ENCODE measurements around the gene MKNK2.

The MKNK2 gene

DNA sequence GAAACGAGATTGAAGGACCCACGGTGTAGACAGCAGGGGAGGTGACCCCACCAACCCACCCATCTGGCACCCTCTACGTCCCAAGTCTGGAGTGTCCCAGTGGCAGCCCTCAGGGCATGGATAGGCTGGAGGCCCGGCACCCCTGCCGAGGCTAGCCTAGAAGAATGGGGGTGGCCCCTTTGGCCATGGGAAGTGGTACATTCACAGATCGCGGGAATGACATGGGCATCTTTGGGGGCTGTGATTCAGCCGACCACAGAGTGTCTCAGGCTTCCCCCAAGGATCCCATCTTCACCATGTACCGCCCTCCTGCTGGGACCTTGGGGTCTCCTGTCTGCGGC lies 11.3 kb upstream of the MKNK2 start:
- H3K4me3 ChIP-seq, result peak overlapping the region; percentile 97
- no peaks in the 10 kb centered on the region for H3K36me3 ChIP-seq (ENCODE audit: insufficient read depth, low read length)
- no peak for DNase-seq (ENCODE audit: low read depth, low spot score)
- TF ChIP-seq EZH2 (IDR thresholded peaks at IDR 0.05) (no peak), FOXP2 (optimal IDR thresholded peaks at IDR 0.05; ENCODE audit: control extremely low read depth, extremely low read length, insufficient read depth) (no peak)
- peak overlapping the region; percentile 93 for H3K27ac ChIP-seq
- no peaks in the 10 kb centered on the region for H3K9me3 ChIP-seq (ENCODE audit: low read depth, low read length)
- H3K9ac ChIP-seq (ENCODE audit: insufficient read length), result peak overlapping the region; percentile 88

DNA sequence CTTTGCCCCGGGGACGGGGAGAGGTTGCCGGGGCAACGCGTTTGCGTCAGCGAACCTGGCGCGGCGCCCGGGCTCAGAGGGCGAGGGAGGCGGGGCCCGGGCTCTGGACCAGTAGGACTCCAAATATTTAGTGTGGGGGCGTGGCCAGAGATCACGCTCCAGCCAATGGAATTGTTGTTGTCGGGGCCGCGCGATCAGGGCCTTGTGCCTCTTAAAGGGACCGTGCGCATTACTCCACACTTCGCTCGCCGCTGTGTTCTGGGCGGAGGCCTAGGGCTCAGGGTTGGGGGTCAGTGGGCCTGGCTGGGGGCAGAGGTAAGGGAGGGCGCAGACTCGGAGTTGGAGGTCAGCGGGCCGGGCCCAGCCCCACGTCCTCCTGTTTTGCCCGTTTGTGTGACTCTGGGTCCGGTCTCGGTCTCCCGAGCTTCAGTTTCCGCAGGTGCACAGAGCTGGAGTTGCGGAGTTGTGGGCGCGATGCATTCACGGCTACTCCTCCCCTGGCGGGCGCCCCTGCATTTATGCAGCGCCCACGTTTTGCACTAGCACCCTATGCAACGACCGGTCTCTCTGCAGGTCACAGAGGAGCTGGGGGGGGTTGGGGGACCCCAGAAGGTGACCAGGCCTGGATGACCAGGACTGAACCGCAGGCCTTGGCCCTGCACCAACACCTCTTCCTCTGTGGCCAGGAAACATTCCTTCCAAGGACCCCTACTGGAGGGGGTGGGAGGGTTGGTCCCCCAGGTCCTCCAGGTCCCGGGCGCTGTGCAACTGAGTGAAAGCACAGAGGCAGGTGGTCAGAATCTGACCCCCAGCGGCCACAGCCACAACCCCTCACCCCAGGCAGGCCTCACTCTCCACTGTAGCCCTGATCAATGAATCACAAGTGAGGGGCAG lies 10.7 kb upstream of the MKNK2 start:
- TF ChIP-seq POLR2AphosphoS5 (IDR thresholded peaks at IDR 0.05; ENCODE audit: borderline replicate concordance, low read depth, low read length), result peak; percentile 90
- TF ChIP-seq EZH2 (IDR thresholded peaks at IDR 0.05), result no peak
- peak; percentile 93 for DNase-seq (ENCODE audit: low read depth, low spot score)
- peak overlapping the region; percentile 96 for H3K9ac ChIP-seq (ENCODE audit: insufficient read length)
- no peaks in the 10 kb centered on the region for H3K36me3 ChIP-seq (ENCODE audit: insufficient read depth, low read length)
- H3K9me3 ChIP-seq (ENCODE audit: low read depth, low read length), result no peaks in the 10 kb centered on the region
- peak overlapping the region; percentile 96 for H3K27ac ChIP-seq
- H3K4me3 ChIP-seq, result peak overlapping the region; percentile 97

DNA sequence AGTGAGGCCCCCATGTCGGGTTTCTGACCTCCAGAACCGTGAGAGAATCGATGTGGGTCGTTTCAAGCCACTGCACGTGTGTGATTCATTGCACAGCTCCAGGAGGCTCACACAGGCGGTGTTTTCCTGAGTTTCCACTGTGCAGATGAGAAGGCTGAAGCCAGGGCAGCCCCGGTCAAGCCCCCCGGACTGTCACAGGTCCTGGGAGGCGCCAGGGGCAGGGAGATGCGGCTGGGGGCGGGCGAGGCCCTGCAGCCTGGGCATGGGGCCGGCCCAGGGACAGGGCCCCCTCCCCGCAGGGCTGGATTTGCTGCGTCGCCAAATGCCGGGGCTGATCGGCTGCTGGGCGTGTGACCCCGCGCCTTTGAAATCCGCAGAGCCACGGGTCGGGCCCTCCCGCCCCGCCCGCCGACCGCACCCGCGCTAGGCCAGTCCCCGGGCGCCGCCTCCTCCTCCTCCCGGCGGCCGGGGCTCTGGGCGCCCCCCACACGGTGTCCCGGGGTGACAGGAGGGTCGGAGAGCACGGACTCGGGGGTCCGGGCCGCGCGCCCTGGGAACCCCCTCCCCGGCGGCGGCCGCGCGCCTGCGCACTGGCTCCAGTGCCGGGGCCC lies 9.9 kb upstream of the MKNK2 start:
- H3K9ac ChIP-seq (ENCODE audit: insufficient read length), result peak overlapping the region; percentile 96
- no peak for DNase-seq (ENCODE audit: low read depth, low spot score)
- TF ChIP-seq EZH2 (IDR thresholded peaks at IDR 0.05) (no peak), POLR2AphosphoS5 (IDR thresholded peaks at IDR 0.05; ENCODE audit: borderline replicate concordance, low read depth, low read length) (0 out of 2 replicates have a peak, but pooled peaks have one; percentile 44)

DNA sequence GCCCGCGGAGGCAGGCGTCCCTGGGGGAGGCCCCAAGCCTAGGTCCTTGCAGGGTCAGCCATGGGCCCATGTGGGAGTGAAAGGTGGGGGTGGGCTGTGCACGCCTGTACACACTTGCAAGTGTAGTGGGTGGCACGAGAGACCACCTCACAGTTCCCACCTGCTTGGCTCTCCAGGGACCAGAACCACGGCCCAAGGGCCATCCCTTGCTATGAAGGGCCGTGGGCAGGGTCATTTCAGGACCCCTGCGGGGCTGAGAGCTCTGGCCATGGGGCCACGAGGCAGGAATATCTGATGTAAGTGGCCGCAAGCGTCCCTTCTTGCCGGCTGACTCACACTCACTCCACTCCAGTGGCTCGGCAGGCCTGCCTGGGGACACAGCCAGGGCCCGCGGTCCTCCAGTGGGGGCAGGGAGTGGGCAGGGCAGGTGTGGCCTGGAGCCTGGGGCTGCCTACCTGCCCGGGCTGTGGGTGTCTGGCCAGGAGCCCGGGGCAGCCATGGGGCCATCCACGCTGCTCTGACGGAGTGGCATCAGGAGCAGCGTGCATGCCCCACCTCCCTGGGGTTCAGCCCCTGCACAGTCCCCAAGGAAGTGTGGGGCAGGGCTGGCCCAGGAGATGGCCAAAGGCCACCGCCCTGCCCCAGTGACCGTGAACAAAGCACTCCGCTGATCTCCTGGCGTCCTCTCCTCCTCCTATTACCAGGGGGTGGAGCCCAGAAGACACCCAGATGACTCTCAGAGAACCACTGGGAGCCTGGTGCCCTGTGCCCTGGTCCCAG lies 8.6 kb upstream of the MKNK2 start:
- no peak for TF ChIP-seq FOXP2 (optimal IDR thresholded peaks at IDR 0.05; ENCODE audit: control extremely low read depth, extremely low read length, insufficient read depth)
- TF ChIP-seq POLR2AphosphoS5 (IDR thresholded peaks at IDR 0.05; ENCODE audit: borderline replicate concordance, low read depth, low read length), result no peak
- no peak for TF ChIP-seq EZH2 (IDR thresholded peaks at IDR 0.05)
- no peaks in the 10 kb centered on the region for H3K9me3 ChIP-seq (ENCODE audit: low read depth, low read length)
- H3K27ac ChIP-seq, result peak overlapping the region; percentile 96
- H3K4me3 ChIP-seq, result no peak overlapping the region
- no peaks in the 10 kb centered on the region for H3K36me3 ChIP-seq (ENCODE audit: insufficient read depth, low read length)
- no peak for DNase-seq (ENCODE audit: low read depth, low spot score)
- H3K9ac ChIP-seq (ENCODE audit: insufficient read length), result peak overlapping the region; percentile 20

More for the DNA sequence above, 9.9 kb upstream of the MKNK2 start:
- peak overlapping the region; percentile 96 for H3K27ac ChIP-seq
- peak overlapping the region; percentile 97 for H3K4me3 ChIP-seq
- H3K9me3 ChIP-seq (ENCODE audit: low read depth, low read length), result no peaks in the 10 kb centered on the region
- no peaks in the 10 kb centered on the region for H3K36me3 ChIP-seq (ENCODE audit: insufficient read depth, low read length)

DNA sequence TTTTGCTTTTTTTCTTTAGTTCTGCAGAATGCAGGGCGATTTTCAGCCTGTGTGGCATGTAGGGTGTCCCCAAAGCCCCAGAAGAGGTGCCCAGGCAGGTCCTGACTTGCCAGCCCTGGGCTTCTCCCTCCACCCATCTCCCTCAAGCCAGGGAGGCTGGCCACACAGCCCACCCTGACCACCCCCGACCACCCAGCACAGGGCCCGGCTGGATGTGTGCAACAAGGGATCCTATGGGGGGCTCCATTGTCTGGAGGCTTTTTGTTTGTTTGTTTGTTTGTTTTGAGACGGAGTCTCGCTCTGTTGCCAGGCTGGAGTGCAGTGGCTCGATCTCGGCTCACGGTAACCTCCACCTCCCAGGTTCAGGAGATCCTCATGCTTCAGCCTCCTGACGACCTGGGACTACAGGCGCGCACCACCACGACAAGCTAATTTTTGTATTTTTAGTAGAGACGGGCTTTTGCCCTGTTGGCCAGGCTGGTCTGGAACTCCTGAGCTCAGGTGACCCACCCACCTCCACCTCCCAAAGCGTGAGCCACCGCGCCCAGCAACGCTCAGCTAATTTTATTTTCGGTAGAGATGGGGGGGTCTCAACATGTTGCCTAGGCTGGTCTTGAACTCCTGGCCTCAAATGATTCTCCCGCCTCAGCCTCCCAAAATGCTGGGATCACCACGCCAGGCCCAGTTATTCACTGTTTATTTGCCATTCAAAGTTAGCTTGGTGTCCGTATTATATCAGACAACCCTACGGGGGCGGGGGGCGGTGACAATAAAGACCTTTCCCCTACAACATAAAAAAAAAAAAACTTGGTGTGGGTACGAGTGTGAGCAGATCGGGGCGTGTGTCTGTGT lies 7.8 kb upstream of the MKNK2 start:
- H3K4me3 ChIP-seq, result no peak overlapping the region

DNA sequence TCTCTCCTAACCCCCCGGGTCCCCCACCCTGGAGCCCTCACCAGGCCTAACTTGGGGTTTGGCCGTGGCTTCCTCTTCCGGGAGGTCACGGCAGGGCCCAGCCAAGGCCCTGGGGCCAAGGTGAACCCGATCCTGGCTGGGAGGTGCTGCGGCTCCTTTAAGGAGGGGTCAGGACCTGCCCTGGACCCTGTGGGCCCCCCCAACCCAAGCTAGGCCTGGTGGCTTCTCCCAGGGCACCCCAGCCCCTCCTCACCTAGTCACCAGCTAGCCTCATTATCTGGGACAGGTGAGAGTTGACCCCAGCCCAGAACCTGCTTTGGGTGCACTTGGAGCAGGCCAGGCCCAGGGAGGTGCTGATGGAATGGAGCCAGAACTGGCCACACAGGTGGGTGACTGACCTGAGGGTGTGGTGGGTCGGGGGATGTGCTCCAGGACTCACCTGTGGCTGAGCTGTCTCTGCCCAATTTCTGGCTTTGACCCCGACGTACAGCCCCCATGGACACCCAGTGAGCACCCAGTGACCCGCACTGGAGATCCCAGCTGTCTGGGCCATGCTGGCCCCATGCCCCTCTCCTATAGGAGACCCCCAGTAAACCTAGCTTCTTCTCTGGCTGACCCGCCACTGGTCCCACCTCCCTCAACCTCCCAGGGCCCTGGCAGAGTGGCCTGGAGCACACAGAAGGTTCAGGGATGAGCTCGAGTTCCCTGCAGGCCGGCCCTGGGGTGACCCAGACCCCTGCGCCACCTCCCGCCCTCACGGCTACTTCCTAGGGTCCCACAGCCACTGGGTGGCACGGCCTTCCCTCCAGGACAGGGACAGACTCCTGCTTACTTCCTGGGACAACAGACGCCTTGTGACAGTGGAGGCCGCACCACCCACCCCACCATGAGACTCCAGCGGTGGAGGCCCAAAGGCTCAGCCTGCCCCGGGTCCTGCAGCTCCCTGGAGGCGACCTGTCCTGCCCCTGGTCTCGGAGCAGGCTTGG lies 6.7 kb upstream of the MKNK2 start:
- TF ChIP-seq EZH2 (IDR thresholded peaks at IDR 0.05), result no peak
- no peak for TF ChIP-seq POLR2AphosphoS5 (IDR thresholded peaks at IDR 0.05; ENCODE audit: borderline replicate concordance, low read depth, low read length)
- no peak for TF ChIP-seq FOXP2 (optimal IDR thresholded peaks at IDR 0.05; ENCODE audit: control extremely low read depth, extremely low read length, insufficient read depth)
- H3K9ac ChIP-seq (ENCODE audit: insufficient read length), result no peak overlapping the region

More for the DNA sequence above, 7.8 kb upstream of the MKNK2 start:
- H3K27ac ChIP-seq, result peak overlapping the region; percentile 88
- H3K36me3 ChIP-seq (ENCODE audit: insufficient read depth, low read length), result no peaks in the 10 kb centered on the region
- H3K9me3 ChIP-seq (ENCODE audit: low read depth, low read length), result no peaks in the 10 kb centered on the region
- DNase-seq (ENCODE audit: low read depth, low spot score), result no peak
- no peak overlapping the region for H3K9ac ChIP-seq (ENCODE audit: insufficient read length)
- no peak for TF ChIP-seq EZH2 (IDR thresholded peaks at IDR 0.05)
- no peak for TF ChIP-seq POLR2AphosphoS5 (IDR thresholded peaks at IDR 0.05; ENCODE audit: borderline replicate concordance, low read depth, low read length)
- TF ChIP-seq FOXP2 (optimal IDR thresholded peaks at IDR 0.05; ENCODE audit: control extremely low read depth, extremely low read length, insufficient read depth), result no peak

DNA sequence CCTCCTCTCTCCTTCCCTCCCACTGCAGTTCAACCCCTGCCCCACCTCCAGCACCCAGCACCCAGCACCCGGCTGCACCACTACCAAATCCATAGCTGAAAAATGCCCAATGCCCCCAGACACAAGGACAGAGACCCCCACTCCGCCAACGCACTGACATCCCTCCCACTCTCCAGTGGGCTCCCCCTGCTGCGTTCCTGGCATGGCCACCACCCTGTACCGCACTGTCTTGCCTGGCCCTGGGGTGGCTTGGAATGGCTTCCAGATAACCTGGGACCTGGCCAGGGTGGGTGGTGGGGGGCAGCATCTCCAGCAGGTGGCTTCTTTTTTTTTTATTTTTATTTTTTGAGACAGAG lies 5.8 kb upstream of the MKNK2 start:
- TF ChIP-seq POLR2AphosphoS5 (IDR thresholded peaks at IDR 0.05; ENCODE audit: borderline replicate concordance, low read depth, low read length), result no peak
- no peak for TF ChIP-seq FOXP2 (optimal IDR thresholded peaks at IDR 0.05; ENCODE audit: control extremely low read depth, extremely low read length, insufficient read depth)
- no peak for TF ChIP-seq EZH2 (IDR thresholded peaks at IDR 0.05)
- DNase-seq (ENCODE audit: low read depth, low spot score), result no peak
- Histone ChIP-seq H3K9ac (ENCODE audit: insufficient read length) (no peak overlapping the region), H3K4me3 (no peak overlapping the region), H3K27ac (no peak overlapping the region), H3K9me3 (ENCODE audit: low read depth, low read length) (no peaks in the 10 kb centered on the region), H3K36me3 (ENCODE audit: insufficient read depth, low read length) (no peaks in the 10 kb centered on the region)

More for the DNA sequence above, 6.7 kb upstream of the MKNK2 start:
- DNase-seq (ENCODE audit: low read depth, low spot score), result no peak
- Histone ChIP-seq H3K36me3 (ENCODE audit: insufficient read depth, low read length) (no peaks in the 10 kb centered on the region), H3K4me3 (no peak overlapping the region), H3K9me3 (ENCODE audit: low read depth, low read length) (no peaks in the 10 kb centered on the region), H3K27ac (peak overlapping the region; percentile 88)

Data from SK-N-MC (cell line).